Rectal smooth muscle tissue (tissue), 1 donor: Measurements from ENCODE around the gene PHOX2A.
"Not testable (repeated sequence)": the region's sequence is repeated elsewhere in the genome, so short reads cannot be mapped to it uniquely, and the experiment has no call there.

Experiments
- H3K27ac ChIP-seq: one replicate; pipeline ENCODE4 v1.7.0; 2013; ENCODE audit warnings: low read depth, low read length, inconsistent platforms
- H3K27me3 ChIP-seq: one replicate; pipeline ENCODE4 v1.7.0; 2013; ENCODE audit warnings: low read length; ENCODE audit not compliant: control insufficient read depth, insufficient read depth
- H3K36me3 ChIP-seq: one replicate; pipeline ENCODE4 v1.7.0; 2013; ENCODE audit warnings: low read length; ENCODE audit not compliant: control insufficient read depth, insufficient read depth
- H3K4me1 ChIP-seq: one replicate; pipeline ENCODE4 v1.7.0; 2013; ENCODE audit warnings: low read length; ENCODE audit not compliant: control insufficient read depth, insufficient read depth
- H3K4me3 ChIP-seq: one replicate; pipeline ENCODE4 v1.7.0; 2013; ENCODE audit warnings: low read length
- H3K9ac ChIP-seq: one replicate; pipeline ENCODE4 v1.7.0; 2013; ENCODE audit warnings: low read length

The PHOX2A gene

DNA sequence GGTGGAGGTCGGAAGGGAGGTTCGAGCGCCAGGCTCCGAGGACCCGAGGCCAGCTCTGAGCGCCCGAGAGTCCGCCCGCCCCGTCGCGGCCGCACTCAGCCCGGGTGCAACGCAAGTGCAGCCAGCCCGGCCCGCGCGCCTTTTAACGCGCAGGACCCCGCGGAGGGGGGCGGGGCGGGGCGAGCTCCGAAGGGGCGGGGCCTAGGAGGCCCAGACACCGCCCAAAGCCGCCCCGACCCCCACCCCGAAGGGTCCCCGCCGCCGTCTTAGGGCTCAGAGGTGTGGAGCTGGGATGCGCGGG is at the start of gene PHOX2A:
PHOX2A (minus strand) TSS at position 117 of the 301 bp plus-strand sequence. CDS start 172 bp downstream, outside the sequence.
- Histone ChIP-seq H3K27me3 (peaks cover 44% of the 10 kb centered on the region), H3K9ac (no peak within 1 kb of the TSS), H3K36me3 (no peaks in the 10 kb centered on the region), H3K4me3 (no peak within 1 kb of the TSS), H3K27ac (no peak within 1 kb of the TSS), H3K4me1 (peaks cover 6% of the 10 kb centered on the region)

DNA sequence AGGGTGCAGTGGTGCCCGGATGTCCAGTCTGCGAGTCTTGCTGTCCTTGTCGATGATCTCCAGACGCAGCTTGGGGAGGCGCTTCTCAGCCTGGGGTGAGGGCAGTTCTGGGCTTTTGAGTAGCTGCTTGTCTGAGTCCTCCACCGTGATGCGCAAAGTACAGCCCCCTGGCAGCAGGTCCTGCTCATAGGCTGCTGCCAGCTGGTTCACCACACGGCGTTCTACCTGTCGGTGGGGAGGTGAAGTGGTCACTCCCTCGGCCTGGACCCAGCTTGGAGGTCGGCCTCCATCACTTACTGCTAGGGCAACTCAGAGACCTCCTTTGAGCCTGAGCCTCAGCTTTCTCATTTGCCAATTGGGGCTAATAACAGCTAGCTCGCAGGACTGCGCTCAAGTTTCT is 49.4 kb upstream of the PHOX2A start:
- Histone ChIP-seq H3K4me1 (no peaks in the 10 kb centered on the region), H3K4me3 (no peak overlapping the region), H3K27me3 (no peaks in the 10 kb centered on the region), H3K9ac (no peak overlapping the region), H3K27ac (no peak overlapping the region), H3K36me3 (peaks cover 6% of the 10 kb centered on the region)

DNA sequence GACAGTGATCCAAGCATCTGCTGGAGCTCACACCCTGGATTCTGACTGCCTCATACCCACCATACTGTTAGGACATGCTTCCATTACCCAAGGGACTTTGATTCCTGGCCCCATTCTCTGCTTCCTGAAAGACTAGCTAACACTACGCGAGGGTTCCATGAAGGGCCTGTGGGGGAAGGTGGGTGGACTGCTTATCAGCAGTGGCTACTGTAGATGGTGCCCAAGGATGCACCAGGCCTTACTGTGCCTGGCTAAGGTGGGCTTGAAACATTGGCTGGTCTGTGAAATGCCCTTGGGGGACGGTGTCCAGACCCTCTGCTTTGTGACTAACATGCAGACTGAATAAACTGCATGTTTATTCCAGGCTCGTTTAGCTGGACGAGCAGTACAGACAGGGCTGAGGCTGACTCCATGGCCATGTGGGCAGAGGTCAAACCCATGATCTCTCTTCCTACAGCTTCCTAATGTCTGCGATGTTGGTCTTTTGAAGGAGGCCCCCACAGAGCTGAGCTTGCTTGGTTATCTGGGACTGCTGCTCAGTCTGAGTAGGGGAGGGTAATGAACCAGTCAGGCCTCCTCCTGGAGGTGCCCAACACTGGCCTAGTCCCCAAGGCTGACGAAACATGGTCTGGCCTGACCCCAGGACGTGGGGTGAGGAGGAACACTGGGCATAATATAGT is 48.3 kb upstream of the PHOX2A start:
- Histone ChIP-seq H3K27me3 (no peaks in the 10 kb centered on the region), H3K9ac (no peak overlapping the region), H3K4me1 (no peaks in the 10 kb centered on the region), H3K36me3 (peaks cover 3% of the 10 kb centered on the region), H3K4me3 (no peak overlapping the region), H3K27ac (no peak overlapping the region)

DNA sequence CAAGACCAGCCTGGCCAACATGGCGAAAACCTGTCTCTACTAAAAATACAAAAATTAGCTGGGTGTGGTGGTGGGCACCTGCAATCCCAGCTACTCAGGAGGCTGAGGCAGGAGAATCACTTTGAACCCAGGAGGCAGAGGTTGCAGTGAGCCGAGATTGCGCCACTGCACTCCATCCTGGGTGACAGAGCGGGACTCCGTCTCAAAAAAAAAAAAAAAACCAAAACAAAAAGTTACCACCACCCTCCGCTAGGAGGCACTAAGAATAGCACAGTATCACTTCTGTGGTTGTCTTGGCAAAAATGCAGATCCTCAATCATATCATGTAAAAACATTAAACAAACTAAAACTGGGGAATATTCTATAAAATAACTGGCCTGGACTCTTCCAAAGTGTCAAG is 46.8 kb upstream of the PHOX2A start:
- not testable (repeated sequence) for H3K9ac ChIP-seq, H3K4me3 ChIP-seq, H3K27ac ChIP-seq, H3K36me3 ChIP-seq, H3K27me3 ChIP-seq, H3K4me1 ChIP-seq

DNA sequence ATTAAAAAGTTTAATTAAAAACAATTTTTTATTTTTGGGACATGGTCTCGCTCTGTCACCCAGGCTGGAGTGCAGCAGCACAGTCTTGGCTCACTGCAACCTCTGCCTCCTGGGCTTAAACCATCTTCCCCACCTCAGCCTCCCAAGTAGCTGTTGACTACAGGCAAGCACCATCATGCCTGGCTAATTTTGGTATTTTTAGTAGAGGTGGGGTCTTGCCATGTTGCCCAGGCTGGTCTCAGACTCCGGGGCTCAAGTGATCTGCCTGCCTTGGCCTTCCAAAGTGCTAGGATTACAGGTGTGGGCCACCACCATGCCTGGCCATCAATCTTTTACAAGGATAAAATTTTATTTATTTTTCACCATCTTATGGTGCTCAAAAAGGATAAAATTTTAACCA is 43.3 kb upstream of the PHOX2A start:
- no peaks in the 10 kb centered on the region for H3K36me3 ChIP-seq
- no peak overlapping the region for H3K9ac ChIP-seq
- no peak overlapping the region for H3K4me3 ChIP-seq
- H3K27ac ChIP-seq: no peak overlapping the region
- H3K27me3 ChIP-seq: no peaks in the 10 kb centered on the region
- no peaks in the 10 kb centered on the region for H3K4me1 ChIP-seq

DNA sequence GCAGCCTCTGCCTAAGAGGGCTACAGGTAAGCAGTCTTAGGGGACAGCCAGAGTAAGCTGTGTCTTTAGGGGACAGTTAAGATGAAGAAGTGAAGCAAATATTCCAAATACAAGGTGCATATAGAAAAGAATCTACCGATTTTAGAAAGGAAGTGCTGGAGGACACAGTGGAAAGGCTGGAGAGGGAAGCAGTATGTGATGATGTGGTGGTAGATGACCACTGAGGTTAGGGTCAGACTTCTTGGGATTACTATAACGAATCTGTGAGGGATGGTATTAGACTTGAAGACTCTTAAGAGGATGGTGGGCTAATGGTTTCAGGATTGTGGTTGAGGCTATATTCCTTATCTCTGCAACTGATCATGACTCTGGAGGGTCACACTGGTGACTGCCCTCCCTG is 40.0 kb upstream of the PHOX2A start:
- Histone ChIP-seq H3K4me1 (no peaks in the 10 kb centered on the region), H3K36me3 (no peaks in the 10 kb centered on the region), H3K9ac (no peak overlapping the region), H3K27ac (no peak overlapping the region), H3K27me3 (no peaks in the 10 kb centered on the region), H3K4me3 (no peak overlapping the region)

DNA sequence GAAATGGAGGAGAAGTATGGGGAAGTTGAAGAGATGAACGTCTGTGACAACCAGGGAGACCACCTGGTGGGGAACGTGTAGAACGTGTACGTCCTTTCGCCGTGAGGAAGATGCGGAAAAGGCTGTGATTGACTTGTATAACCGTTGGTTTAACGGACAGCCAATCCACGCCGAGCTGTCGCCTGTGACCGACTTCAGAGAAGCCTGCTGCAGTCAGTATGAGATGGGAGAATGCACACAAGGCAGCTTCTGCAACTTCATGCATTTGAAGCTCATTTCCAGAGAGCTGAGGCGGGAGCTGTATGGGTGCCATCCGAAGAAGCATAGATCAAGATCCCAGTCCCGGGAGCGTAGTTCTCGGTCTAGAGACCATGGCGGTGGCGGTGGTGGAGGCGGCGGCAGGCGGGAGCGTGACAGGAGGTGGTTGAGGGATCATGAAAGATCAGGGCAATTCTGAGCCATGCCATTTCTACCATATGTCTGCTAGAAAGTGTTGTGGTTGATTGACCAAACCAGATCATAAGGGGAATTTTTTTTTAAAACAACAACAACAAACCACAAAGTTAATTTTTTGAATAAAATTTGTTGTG is 36.8 kb upstream of the PHOX2A start:
- Histone ChIP-seq H3K4me3 (no peak overlapping the region), H3K9ac (no peak overlapping the region), H3K36me3 (no peaks in the 10 kb centered on the region), H3K27me3 (no peaks in the 10 kb centered on the region), H3K4me1 (no peaks in the 10 kb centered on the region), H3K27ac (no peak overlapping the region)

DNA sequence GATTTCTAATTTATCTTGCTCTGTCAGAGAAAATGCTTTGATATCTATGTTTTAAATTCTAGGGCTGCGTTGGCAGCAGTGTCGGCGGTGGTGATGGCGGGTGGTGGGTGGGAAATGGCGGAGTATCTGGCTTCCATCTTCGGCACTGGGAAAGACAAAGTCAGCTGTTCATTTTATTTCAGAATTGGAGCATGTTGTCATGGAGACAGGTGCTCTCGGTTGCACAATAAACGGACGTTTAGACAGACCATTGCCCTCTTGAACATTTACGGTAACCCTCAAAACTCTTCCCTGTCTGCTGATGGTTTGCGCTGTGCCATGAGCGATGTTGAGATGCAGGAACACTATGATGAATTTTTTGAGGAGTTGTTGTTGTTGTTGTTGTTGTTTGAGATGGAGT is 36.1 kb upstream of the PHOX2A start:
- Histone ChIP-seq H3K4me3 (no peak overlapping the region), H3K4me1 (no peaks in the 10 kb centered on the region), H3K36me3 (no peaks in the 10 kb centered on the region), H3K9ac (no peak overlapping the region), H3K27me3 (no peaks in the 10 kb centered on the region), H3K27ac (no peak overlapping the region)

DNA sequence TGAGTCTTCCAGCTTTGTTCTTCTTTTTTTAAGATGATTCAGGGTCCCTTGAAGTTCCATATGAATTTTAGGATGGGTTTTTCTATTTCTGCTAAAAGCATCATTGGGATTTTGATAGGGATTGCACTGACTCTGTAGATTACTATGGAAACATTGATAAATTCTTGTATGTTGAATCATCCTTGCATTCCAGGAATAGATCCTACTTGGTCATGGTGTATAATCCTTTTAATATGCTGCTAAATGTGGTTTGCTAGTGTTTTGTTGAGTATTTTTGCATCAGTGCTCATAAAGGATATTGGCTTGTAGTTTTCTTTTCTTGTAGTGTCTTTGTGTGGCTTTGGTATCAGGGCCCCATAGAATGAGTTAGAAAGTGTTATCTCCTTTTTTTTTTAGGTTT is 34.9 kb upstream of the PHOX2A start:
- H3K27me3 ChIP-seq: no peaks in the 10 kb centered on the region
- H3K4me3 ChIP-seq: no peak overlapping the region
- no peak overlapping the region for H3K27ac ChIP-seq
- H3K36me3 ChIP-seq: no peaks in the 10 kb centered on the region
- no peaks in the 10 kb centered on the region for H3K4me1 ChIP-seq
- no peak overlapping the region for H3K9ac ChIP-seq

DNA sequence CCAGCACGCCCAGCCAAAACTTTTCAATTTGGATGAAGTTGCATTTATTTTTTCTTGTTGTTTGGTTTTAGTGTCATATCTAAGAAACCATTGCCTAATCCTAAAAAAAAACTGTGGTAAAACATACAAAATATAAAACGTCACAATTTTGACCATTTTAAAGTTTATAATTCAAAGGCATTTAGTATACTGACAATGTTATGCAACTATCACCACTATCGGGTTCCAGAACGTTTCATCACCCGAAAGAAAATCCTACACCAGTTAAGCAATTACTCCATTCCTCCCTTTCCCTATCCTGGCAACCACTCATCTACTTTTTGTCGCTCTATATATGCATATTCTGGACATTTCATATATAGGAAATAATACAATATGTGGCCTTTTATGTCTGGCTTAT is 30.5 kb upstream of the PHOX2A start:
- no peaks in the 10 kb centered on the region for H3K27me3 ChIP-seq
- no peaks in the 10 kb centered on the region for H3K36me3 ChIP-seq
- H3K27ac ChIP-seq: no peak overlapping the region
- H3K9ac ChIP-seq: no peak overlapping the region
- no peak overlapping the region for H3K4me3 ChIP-seq
- no peaks in the 10 kb centered on the region for H3K4me1 ChIP-seq

DNA sequence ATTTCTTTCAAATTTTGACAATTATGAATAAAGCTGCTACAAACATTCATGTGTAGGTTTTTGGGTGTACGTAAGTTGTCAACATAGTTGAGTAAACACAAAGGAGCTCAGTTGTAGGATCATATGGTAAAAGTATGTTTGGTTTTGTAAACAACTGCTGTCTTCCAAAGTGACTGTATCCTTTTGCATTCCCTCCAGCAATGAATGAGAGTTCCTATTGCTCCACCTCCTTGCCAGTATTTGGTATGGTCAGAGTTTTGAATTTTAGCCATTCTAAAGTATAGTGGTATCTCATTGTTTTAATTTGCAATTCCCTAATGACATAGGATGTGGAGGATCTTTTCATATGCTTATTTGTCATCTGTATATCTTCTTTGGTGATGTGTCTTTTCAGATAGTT is 28.0 kb upstream of the PHOX2A start:
- Histone ChIP-seq H3K9ac (no peak overlapping the region), H3K36me3 (no peaks in the 10 kb centered on the region), H3K4me1 (no peaks in the 10 kb centered on the region), H3K27me3 (no peaks in the 10 kb centered on the region), H3K4me3 (no peak overlapping the region), H3K27ac (no peak overlapping the region)

DNA sequence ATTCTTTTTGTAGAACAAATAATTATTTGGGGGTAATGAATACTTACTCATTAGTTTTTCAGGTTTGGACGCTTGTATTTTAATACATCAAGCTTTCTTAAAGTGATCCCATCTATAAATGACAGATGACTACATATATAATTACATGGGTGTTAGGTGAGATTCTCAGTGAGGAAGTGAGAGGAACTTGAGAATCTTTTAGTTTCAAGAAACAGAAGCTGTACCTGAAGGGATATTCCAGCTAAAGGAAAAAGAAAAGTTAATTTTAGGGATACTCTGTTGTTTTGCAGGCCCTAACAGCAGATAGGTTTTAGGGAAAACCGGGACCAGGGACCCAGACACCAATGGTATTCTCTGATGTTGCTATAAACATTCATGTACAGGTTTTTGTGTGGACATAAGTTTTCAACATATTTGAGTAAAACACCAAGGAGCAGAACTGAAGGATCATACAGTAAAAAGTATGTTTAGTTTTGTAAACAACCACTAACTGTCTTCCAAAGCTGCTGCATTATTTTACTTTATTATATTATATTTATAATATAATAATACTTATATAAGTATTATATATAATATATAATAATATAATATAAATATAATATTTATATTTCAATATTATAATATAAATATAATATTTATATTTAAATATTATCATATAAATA is 24.1 kb upstream of the PHOX2A start:
- no peak overlapping the region for H3K9ac ChIP-seq
- H3K36me3 ChIP-seq: no peaks in the 10 kb centered on the region
- no peaks in the 10 kb centered on the region for H3K4me1 ChIP-seq
- no peak overlapping the region for H3K27ac ChIP-seq
- no peaks in the 10 kb centered on the region for H3K27me3 ChIP-seq
- H3K4me3 ChIP-seq: no peak overlapping the region

DNA sequence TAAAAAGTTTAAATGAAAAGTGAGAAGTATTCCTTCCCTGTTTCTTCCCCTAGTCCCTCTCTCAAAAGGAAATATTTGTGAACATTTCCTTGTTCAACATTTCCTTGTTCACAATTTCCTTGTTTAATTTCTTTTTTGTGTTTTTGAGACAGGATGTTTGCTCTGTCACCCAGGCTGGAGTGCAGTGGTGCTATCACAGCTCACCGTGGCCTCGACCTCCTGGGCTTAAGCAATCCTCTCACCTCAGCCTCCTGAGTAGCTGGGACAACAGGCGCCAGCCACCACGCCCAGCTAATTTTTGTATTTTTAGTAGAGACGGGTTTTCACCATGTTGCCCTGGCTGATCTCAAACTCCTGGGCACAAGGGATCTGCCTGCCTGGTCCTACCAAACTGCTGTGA is 23.0 kb upstream of the PHOX2A start:
- H3K9ac ChIP-seq, H3K27me3 ChIP-seq, H3K27ac ChIP-seq, H3K4me3 ChIP-seq, H3K36me3 ChIP-seq, H3K4me1 ChIP-seq: not testable (repeated sequence)
